ENCODE measurements around the gene KLHL24. TPM values are rescaled to one million over a fixed set of nuclear protein-coding genes. Genes with fewer than 3 reads are reported as not detected.
"Not testable (repeated sequence)": the region's sequence is repeated elsewhere in the genome, so short reads cannot be mapped to it uniquely, and the experiment has no call there.

The KLHL24 gene, protein sequence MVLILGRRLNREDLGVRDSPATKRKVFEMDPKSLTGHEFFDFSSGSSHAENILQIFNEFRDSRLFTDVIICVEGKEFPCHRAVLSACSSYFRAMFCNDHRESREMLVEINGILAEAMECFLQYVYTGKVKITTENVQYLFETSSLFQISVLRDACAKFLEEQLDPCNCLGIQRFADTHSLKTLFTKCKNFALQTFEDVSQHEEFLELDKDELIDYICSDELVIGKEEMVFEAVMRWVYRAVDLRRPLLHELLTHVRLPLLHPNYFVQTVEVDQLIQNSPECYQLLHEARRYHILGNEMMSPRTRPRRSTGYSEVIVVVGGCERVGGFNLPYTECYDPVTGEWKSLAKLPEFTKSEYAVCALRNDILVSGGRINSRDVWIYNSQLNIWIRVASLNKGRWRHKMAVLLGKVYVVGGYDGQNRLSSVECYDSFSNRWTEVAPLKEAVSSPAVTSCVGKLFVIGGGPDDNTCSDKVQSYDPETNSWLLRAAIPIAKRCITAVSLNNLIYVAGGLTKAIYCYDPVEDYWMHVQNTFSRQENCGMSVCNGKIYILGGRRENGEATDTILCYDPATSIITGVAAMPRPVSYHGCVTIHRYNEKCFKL
- 10 to 100 TPM in 1 of 2 donors, 1 to 10 TPM in 1; 7.7 to 25.1 TPM for total RNA-seq

DNA sequence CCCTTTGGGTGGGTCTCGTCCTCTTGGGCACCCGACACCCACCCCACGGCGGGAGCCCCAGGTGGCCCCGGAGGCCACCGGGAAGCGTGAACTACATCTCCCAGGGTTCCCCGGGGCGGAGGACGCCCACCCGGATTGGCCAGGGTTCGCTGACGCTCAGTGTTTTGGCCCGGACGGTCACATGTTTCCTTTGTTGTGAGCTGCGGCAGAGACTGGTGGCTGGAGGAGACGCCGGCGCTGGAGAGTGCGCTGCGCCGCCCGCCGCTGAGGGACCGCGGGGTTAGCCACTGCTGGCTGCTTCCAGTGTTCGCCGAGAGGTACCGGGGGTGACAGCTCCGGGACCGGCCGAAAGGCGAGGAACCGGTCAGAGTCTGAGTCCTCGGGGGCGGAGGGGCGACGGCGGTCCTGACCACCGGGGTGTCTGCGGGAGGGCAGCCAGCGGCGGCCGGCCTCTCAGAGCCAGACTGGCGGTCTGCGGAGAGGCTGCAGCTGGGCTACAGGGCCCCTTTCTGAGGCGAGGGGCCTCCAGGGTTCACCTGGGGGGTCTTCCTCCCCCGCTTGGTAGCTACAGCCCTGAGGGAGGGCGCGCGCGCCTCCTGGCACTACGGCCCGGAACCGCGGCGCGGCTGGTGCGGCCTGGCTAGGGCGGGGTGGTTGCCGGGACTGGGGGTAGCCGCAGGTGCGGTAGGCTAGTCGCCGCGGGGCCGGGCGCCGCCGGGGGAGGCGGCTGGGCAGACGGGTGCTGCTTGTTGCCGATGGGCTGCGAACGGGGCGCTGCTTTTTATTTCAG is at the start of gene KLHL24:
TSS of gene KLHL24 (plus strand) at position 193 of the 790 bp plus-strand sequence. CDS start 14,734 bp downstream, outside the sequence.
- Mint-ChIP-seq H3K27ac (peak within 1 kb of the TSS; percentile 92), H3K27me3 (no peaks in the 10 kb centered on the region), H3K4me1 (peaks cover 7% of the 10 kb centered on the region), H3K36me3 (ENCODE audit: low read depth) (no peaks in the 10 kb centered on the region), H3K9me3 (no peaks in the 10 kb centered on the region), H3K4me3 (peak within 1 kb of the TSS; percentile 91)
- ATAC-seq (replicated peaks), result peak; percentile 84

DNA sequence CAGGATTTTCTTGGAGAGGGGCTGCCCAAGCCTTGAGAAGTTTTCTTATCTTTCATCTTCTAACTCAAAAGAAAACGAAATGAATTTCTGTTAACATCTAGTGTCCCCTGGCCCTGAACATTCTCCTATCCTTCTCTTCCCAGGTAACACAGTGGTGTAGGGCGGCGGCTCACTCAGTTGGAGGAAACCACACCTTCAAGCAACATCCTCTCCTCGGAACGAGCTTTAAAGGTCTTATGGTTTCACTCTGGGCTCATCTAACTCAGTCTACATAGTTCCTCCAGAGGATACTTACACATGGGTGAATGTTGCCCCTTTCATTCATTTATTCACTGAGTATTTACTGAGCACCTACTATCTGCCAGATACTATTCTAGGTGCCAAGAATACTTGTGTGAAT is 48.9 kb upstream of the KLHL24 start:
- peak; percentile 69 for ATAC-seq (replicated peaks)
- Mint-ChIP-seq H3K36me3 (ENCODE audit: low read depth) (no peaks in the 10 kb centered on the region), H3K4me3 (peak overlapping the region; percentile 58), H3K4me1 (peaks cover 21% of the 10 kb centered on the region), H3K9me3 (no peaks in the 10 kb centered on the region), H3K27ac (peak overlapping the region; percentile 58), H3K27me3 (no peaks in the 10 kb centered on the region)

DNA sequence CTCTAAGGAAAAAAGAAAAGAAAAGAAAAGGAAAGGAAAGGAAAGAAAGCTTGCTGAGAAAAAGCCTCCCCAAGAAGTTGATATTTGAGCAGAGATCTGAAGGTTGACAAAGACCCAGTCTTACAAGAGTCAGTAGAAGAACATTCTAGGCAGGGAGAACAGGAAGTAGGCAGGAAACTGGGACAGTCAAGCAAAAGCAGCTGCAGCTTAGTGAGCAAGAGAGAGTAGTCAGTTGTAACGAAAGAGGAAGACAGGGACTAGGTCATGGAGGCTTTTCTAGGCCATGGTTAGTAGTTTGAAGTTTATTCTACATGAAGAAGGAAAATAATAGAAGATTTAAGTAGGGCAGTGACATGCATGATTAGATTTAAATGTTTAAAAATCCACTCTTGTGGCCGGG is 48.1 kb upstream of the KLHL24 start:
- H3K4me1 Mint-ChIP-seq, result peaks cover 29% of the 10 kb centered on the region
- peak; percentile 60 for ATAC-seq (replicated peaks)
- H3K27me3 Mint-ChIP-seq, result no peaks in the 10 kb centered on the region

DNA sequence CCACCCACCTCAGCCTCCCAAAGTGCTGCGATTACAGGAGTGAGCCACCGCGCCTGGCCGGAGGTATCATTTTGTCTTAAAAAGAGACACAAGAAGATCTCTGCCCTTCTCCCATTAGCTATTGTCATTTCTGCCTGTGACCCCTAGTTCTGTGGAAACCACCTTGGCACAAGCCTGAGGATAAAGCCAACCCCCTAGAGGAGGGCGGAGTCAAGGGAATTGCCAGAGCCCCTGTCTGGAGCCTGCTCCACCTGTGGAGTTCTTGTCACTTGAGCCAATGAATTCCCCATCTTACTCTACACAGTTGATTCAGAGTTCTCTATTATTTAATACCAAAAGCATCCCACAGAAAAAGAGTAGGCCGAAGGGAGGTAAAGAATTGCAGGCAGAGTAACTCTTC is 45.0 kb upstream of the KLHL24 start:
- Mint-ChIP-seq H3K4me1 (peaks cover 31% of the 10 kb centered on the region), H3K27me3 (no peaks in the 10 kb centered on the region), H3K36me3 (ENCODE audit: low read depth) (no peaks in the 10 kb centered on the region), H3K4me3 (no peak overlapping the region), H3K27ac (peak overlapping the region; percentile 58), H3K9me3 (no peaks in the 10 kb centered on the region)
- ATAC-seq (replicated peaks), result no peak

More for the DNA sequence above, 48.1 kb upstream of the KLHL24 start:
- no peaks in the 10 kb centered on the region for H3K36me3 Mint-ChIP-seq (ENCODE audit: low read depth)
- peak overlapping the region; percentile 58 for H3K4me3 Mint-ChIP-seq
- peak overlapping the region; percentile 58 for H3K27ac Mint-ChIP-seq
- no peaks in the 10 kb centered on the region for H3K9me3 Mint-ChIP-seq

DNA sequence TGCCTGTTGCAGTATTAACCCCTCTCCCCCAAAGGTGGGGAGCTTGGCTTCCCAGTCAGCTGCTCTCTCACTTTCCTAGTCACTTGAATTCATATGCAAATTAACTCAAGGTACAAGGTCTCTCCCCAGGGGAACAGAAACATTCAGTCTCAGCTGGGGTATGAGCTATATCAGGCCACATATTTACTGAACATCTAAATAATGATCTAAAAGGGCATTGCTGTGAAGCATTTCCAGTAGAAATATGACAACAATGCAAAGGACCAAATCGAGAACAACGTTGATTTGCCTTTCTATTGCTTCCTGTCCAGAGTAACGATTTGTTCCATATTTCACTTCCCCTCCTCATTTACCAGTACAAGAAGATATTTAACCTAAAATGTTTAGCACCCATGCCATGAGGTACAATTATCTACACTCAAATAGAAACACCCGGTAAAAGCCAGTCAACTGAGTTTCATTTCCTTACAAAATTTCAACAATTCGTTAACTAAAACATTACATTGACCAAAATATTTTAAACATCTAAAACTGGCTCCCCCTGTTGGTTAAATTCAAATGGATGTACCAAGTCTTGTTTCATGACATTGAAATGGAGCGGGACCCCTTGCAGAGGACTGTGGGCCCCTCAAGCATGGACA is 43.4 kb upstream of the KLHL24 start:
- no peaks in the 10 kb centered on the region for H3K36me3 Mint-ChIP-seq (ENCODE audit: low read depth)
- H3K9me3 Mint-ChIP-seq, result no peaks in the 10 kb centered on the region
- ATAC-seq (replicated peaks), result no peak

DNA sequence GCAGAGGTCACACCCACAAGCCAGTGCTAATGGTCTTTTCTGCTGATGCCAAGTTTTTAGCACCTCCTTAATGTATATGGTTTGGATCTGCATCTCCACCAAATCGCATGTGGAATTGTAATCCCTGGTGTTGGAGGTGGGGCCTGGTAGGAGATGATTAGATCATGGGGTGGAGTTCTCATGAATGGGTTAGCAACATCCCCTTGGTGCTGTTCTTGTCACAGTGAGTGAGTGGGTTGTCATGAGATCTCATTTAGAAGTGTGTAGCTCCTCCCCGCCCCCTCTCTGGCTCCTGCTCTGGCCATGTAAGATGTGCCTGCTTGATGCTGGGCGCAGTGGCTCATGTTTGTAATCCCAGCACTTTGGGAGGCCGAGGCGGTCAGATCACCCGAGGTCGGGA is 42.6 kb upstream of the KLHL24 start:
- H3K27ac Mint-ChIP-seq, result no peak overlapping the region

More for the DNA sequence above, 43.4 kb upstream of the KLHL24 start:
- Mint-ChIP-seq H3K4me3 (peak overlapping the region; percentile 71), H3K4me1 (peaks cover 23% of the 10 kb centered on the region), H3K27ac (peak overlapping the region; percentile 74), H3K27me3 (no peaks in the 10 kb centered on the region)

DNA sequence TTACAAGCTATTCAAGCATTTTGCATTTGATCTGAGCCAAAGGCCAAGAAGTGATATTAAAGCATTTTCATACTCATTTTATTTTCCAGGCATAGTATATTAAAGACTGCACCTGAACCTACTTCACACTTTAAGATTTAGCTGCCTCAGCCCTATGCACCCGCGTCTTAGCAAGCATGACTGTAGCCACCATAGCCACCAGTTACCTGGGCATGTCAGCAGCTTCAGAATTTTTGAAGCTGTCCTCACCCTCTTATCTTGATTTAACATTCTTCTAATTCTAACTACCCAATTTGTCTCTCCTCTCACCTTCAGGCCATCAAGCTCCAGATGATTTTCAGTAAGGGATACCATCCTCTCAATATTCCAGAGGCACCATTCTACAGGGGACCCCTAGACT is 40.8 kb upstream of the KLHL24 start:
- Mint-ChIP-seq H3K9me3 (peaks cover 10% of the 10 kb centered on the region), H3K36me3 (ENCODE audit: low read depth) (no peaks in the 10 kb centered on the region)

More for the DNA sequence above, 42.6 kb upstream of the KLHL24 start:
- Mint-ChIP-seq H3K4me3 (no peak overlapping the region), H3K27me3 (no peaks in the 10 kb centered on the region), H3K36me3 (ENCODE audit: low read depth) (no peaks in the 10 kb centered on the region), H3K4me1 (peaks cover 16% of the 10 kb centered on the region), H3K9me3 (peaks cover under 1% of the 10 kb centered on the region)
- no peak for ATAC-seq (replicated peaks)

DNA sequence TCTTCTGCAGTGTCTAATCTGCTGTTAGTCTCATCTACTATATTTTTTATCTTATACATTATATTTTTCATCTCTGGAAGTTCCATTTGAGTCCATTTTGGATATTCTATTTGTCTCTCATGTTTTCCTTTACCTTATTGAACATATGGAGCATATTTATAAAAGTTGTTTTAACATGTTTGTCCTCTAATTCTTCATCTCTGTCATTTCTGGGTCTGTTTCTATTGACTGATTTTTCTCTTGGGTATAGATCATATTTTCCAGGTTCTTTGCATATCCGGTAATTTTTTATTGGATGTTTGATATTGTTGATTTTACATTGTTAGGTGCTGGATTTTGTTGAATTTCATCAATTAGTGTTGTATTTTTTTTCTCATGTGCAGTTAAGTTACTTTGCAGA is 37.5 kb upstream of the KLHL24 start:
- H3K27ac Mint-ChIP-seq, result no peak overlapping the region
- ATAC-seq (replicated peaks), result no peak
- no peaks in the 10 kb centered on the region for H3K36me3 Mint-ChIP-seq (ENCODE audit: low read depth)
- no peaks in the 10 kb centered on the region for H3K27me3 Mint-ChIP-seq
- H3K9me3 Mint-ChIP-seq, result peaks cover 10% of the 10 kb centered on the region
- H3K4me3 Mint-ChIP-seq, result no peak overlapping the region
- H3K4me1 Mint-ChIP-seq, result no peaks in the 10 kb centered on the region

More for the DNA sequence above, 40.8 kb upstream of the KLHL24 start:
- Mint-ChIP-seq H3K4me1 (peaks cover 9% of the 10 kb centered on the region), H3K27me3 (no peaks in the 10 kb centered on the region), H3K27ac (no peak overlapping the region), H3K4me3 (no peak overlapping the region)
- no peak for ATAC-seq (replicated peaks)

DNA sequence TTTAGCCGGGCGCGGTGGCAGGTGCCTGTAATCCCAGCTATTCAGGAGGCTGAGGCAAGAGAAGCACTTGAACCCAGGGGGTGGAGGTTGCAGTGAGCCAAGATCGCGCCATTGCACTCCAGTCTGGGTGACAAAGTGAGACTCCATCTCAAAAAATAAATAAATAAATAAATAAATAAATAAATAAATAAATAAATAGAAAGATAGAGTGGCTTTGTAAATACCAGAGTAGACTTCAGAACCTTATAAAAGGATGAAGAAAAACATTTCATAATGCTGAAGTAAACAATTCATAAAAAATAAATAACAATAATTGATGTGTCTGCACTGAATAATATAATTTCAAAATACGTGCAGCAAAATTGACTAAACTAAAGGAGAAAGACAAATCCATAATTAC is 24.1 kb upstream of the KLHL24 start:
- not testable (repeated sequence) for H3K27me3 Mint-ChIP-seq; ATAC-seq (replicated peaks); H3K4me1 Mint-ChIP-seq; H3K36me3 Mint-ChIP-seq (ENCODE audit: low read depth); H3K9me3 Mint-ChIP-seq; H3K27ac Mint-ChIP-seq; H3K4me3 Mint-ChIP-seq

DNA sequence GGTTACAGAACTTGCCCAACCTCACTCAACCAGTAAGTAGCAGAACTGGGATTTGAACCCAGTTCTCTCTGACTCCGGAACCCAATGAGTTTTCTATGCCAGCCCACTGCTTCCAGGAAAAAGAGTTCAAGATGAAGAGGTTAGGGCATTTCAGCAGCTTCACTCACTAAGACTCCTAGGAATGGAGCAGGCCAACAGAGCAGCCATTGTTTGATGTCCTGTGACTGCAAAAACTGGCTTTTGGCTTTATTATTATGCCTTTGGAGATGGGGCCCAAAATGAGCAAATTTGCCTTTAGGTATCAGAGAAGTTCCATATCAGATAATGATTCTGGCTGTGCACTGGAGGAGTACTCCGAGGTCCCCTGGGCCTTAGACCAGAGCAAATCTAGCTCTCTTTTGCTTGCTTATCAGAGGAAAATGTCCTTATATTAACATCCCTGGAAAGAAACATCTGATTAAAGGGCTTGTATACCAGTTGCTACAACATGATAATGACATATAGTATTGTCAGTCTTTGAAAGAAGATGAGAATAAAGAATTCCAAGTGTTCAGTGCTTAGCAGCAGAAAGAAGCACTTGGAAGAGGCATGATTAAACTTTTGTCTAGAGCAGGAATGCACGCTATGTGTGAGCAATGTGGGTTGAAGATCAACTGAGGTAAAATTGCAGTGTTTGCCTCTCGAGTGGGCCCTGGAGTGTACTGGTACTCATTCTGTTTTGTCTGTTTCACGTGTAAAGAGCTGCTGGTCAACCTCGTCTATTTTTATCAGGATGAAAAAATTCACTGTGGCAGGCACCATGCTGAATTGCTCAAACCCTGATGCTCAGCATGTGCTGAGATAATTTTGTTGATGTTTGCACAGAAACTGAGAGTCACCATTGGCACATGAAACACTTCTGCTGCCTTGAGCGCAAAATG is 21.8 kb upstream of the KLHL24 start:
- no peak overlapping the region for H3K4me3 Mint-ChIP-seq
- no peak overlapping the region for H3K27ac Mint-ChIP-seq
- no peaks in the 10 kb centered on the region for H3K4me1 Mint-ChIP-seq
- no peaks in the 10 kb centered on the region for H3K9me3 Mint-ChIP-seq
- H3K36me3 Mint-ChIP-seq (ENCODE audit: low read depth), result no peaks in the 10 kb centered on the region
- no peak for ATAC-seq (replicated peaks)
- H3K27me3 Mint-ChIP-seq, result no peaks in the 10 kb centered on the region

DNA sequence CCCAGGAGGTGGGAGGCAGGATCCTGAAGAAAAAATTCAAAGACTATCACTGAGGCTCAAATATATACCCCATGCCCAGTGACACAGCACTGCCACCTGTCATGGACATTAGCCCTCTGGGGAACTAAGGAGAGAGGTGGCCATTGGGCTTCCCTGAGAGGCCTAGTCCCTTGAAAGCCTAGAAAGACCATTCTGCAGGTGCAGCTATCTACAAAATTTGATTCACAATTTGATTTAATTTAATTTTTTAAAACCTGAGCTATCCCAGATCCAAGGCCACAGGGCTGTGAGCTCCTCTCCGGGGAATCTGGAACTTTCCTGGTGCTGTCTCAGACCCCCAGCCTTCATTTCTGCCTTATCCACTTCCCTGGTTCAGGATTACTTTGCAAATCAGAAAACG is 16.9 kb upstream of the KLHL24 start:
- Mint-ChIP-seq H3K27me3 (no peaks in the 10 kb centered on the region), H3K27ac (no peak overlapping the region), H3K36me3 (ENCODE audit: low read depth) (no peaks in the 10 kb centered on the region), H3K4me1 (peaks cover 4% of the 10 kb centered on the region), H3K9me3 (peaks cover 4% of the 10 kb centered on the region), H3K4me3 (no peak overlapping the region)
- no peak for ATAC-seq (replicated peaks)

DNA sequence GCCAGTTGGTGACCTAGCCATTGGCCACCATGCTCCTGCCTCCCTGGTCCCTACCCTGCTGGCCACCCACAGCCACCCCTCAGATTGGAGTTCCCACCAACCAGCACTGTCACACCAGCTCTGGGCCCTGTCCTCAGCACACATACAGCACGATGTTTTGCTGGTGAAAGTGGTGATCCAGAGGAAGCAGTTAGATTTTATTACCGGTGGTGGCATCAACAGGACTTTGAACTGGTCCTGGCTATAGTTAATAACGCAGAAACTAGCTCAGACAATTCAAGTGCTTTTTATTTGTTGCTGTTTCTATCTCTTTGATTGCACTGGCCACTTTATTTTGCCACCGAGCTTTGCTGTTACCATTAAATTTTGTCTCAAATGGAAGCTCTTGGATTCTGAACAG is 16.4 kb upstream of the KLHL24 start:
- Mint-ChIP-seq H3K27me3 (no peaks in the 10 kb centered on the region), H3K9me3 (peaks cover 4% of the 10 kb centered on the region), H3K36me3 (ENCODE audit: low read depth) (no peaks in the 10 kb centered on the region), H3K4me1 (peaks cover 4% of the 10 kb centered on the region), H3K4me3 (no peak overlapping the region), H3K27ac (no peak overlapping the region)
- ATAC-seq (replicated peaks), result no peak

DNA sequence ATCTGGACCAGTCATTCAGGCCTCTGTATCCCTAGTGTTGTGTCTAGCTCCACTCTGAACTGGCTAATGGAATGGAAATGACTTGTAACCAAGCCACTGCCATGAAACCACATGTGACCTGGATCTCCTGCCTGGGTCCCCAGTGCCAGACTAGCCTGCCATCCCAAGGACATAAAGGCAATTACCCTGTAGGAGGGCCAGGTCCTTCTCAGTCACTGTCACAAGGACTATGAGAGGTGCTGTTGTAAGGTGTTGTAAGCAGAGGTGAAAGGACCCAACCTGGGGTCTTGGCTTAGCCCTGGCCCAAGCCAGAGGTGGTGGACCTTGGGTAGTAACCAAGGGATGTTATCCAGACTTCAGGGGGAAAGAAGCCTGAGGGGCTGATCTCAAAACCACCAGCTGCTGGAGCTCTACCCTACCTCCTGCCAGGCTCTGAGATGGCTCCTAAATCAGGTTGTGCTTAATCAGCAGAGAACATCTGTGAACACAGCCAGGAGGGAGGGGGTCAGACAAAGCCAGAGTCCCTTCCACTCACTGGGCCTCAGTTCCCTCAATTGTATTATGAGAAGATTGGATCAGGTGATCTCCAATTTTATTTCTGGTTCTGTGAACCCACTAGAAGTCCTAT is 15.7 kb upstream of the KLHL24 start:
- no peak for ATAC-seq (replicated peaks)
- H3K27ac Mint-ChIP-seq, result no peak overlapping the region
- H3K9me3 Mint-ChIP-seq, result peaks cover 4% of the 10 kb centered on the region
- no peak overlapping the region for H3K4me3 Mint-ChIP-seq
- H3K4me1 Mint-ChIP-seq, result peaks cover 4% of the 10 kb centered on the region
- no peaks in the 10 kb centered on the region for H3K27me3 Mint-ChIP-seq
- H3K36me3 Mint-ChIP-seq (ENCODE audit: low read depth), result no peaks in the 10 kb centered on the region

All from activated T-helper 17 cell treated with anti-CD3 and anti-CD28 coated beads, Interleukin-2, amount 50 U/mL, for 72 hours (primary cell).